T-helper 1 cell treated with Interleukin-12 subunit alpha and Interleukin-12 subunit beta and Interleukin-4 antibody, amounts not matched to agents 30 μg/mL and 1 μg/mL, for 36 hours (primary cell): ENCODE measurements around the gene AAK1.
A peak's percentile ranks its signal among the peaks of the same experiment; 100 is the strongest.
"Not testable (repeated sequence)": the region's sequence is repeated elsewhere in the genome, so short reads cannot be mapped to it uniquely, and the experiment has no call there.

Experiments used
- H3K27ac Mint-ChIP-seq: one replicate; pipeline ENCODE4 v1.8.0; 2021; ENCODE audit warnings: mild to moderate bottlenecking, mixed read lengths
- H3K27me3 Mint-ChIP-seq: one replicate; pipeline ENCODE4 v1.8.0; 2021; ENCODE audit warnings: low read depth, mixed read lengths
- H3K36me3 Mint-ChIP-seq: one replicate; pipeline ENCODE4 v1.8.0; 2021; ENCODE audit warnings: low read depth, mixed read lengths
- H3K4me1 Mint-ChIP-seq: one replicate; pipeline ENCODE4 v1.8.0; 2021; ENCODE audit warnings: low read depth, mixed read lengths
- H3K4me3 Mint-ChIP-seq: one replicate; pipeline ENCODE4 v1.8.0; 2021; ENCODE audit warnings: mild to moderate bottlenecking, moderate library complexity, mixed read lengths
- H3K9me3 Mint-ChIP-seq: one replicate; pipeline ENCODE4 v1.8.0; 2021; ENCODE audit warnings: mixed read lengths

AAK1 gene

DNA sequence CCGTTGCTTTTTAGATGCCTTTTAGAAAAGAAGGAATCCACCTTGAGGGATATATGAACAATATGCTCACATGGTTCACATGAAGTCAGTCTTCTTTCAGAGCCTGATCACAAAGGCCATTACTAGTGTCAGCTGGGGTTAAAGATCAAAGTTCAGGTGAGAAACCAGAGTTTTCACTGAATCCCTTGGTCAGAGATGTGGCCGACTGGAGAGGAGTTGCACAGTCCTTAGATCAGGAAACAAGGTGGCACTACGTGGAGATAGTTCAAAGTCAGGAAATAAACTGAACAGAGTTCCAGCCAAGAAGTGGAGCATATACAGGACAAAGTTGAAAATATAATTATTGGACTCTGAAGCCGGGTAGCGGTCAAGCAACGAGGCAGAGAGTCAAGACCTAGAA, 54.6 kb downstream of the AAK1 start:
- Mint-ChIP-seq H3K36me3 (peaks cover 10% of the 10 kb centered on the region), H3K9me3 (no peaks in the 10 kb centered on the region), H3K27me3 (no peaks in the 10 kb centered on the region), H3K4me3 (no peak overlapping the region), H3K4me1 (peaks cover 50% of the 10 kb centered on the region), H3K27ac (no peak overlapping the region)

DNA sequence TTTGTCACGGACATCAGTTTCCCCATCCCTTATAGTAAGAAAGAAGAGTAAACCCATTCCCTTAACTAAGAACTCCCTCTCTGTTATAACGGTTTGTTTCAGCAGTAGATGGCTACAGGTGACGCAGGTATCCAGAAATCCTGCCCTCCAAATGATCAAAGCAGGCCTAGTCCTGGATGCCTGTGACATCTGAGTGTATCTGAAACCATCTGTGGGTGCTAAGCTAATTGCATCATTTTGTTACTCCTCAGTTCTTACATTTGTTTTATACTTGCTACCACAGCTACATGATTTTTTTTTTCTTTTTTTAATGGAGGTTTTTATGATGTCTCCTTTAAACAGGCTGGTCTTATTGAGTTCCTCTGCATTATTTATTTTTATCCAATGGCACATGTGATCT, 55.1 kb downstream of the AAK1 start:
- Mint-ChIP-seq H3K27me3 (no peaks in the 10 kb centered on the region), H3K36me3 (peaks cover 10% of the 10 kb centered on the region)

DNA sequence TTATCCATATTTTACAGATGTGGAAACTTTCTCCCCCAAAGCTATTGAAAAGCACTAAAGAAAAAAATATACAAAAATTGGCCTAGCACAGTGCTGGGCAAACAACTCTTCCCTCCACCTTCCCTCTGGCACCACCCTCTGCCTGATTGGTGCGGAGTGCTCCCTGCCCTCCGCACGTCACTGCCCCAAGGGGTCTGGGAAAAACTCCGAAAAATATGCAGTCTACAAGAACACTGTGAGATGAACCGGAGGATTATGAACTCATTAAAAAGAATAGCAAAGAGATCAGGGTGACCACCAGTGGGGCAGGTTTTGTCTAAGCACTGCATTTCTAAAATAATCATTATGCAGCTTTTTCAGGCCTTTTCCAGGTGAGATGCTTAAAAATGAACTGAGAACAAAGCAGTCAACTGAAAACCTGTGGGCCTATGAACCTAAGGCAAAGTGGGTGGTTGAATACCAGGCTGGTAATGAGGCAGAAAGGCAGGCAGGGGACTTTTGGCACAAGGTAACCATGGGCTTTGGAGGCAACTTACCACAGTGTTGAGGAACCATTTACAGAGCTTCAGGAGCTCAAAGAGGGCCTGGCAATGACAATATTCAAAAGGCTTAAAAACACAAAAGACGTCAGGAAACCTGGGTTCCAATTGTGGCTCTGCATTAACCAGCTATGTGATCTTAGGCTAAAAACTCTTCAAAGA, 57.5 kb downstream of the AAK1 start:
- Mint-ChIP-seq H3K36me3 (peaks cover 9% of the 10 kb centered on the region), H3K9me3 (no peaks in the 10 kb centered on the region), H3K27ac (peak overlapping the region; percentile 24), H3K4me1 (peaks cover 55% of the 10 kb centered on the region), H3K4me3 (no peak overlapping the region), H3K27me3 (no peaks in the 10 kb centered on the region)

More for the DNA sequence above, 55.1 kb downstream of the AAK1 start:
- Mint-ChIP-seq H3K9me3 (no peaks in the 10 kb centered on the region), H3K27ac (no peak overlapping the region), H3K4me3 (no peak overlapping the region), H3K4me1 (peaks cover 52% of the 10 kb centered on the region)

GRCh38 chr2:69584127-69584889, 59.2 kb downstream of the AAK1 start:
- peaks cover 55% of the 10 kb centered on the region for H3K4me1 Mint-ChIP-seq
- peaks cover 13% of the 10 kb centered on the region for H3K36me3 Mint-ChIP-seq
- no peak overlapping the region for H3K4me3 Mint-ChIP-seq
- no peaks in the 10 kb centered on the region for H3K9me3 Mint-ChIP-seq
- H3K27me3 Mint-ChIP-seq, result no peaks in the 10 kb centered on the region
- no peak overlapping the region for H3K27ac Mint-ChIP-seq

DNA sequence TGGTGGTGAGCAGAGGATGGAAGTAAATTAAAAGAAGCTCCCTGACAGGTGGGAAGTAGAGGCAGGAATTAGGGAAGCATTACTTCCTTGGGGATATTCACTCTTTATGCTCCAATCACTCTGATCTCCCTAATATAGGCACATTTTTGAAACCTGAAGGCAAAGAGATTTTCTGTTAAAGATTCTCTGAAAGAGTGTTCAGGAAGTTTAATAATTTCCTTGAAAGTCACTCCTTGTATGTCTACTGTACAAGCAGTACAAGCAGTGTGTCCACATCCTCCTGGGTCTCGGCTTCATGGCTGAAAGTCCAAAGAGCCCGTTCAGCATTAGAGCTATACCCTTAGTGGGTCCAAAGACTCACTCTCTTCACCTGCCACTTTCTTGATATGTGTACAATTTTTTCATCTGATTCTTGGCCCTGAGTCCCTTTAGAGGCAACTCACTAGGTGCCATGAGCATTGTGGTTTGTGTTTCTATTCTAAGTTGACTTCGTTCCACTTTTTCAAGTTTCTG, 60.2 kb downstream of the AAK1 start:
- H3K4me3 Mint-ChIP-seq, result no peak overlapping the region
- H3K4me1 Mint-ChIP-seq, result peaks cover 52% of the 10 kb centered on the region
- H3K36me3 Mint-ChIP-seq, result peaks cover 9% of the 10 kb centered on the region
- no peaks in the 10 kb centered on the region for H3K27me3 Mint-ChIP-seq
- no peak overlapping the region for H3K27ac Mint-ChIP-seq
- H3K9me3 Mint-ChIP-seq, result no peaks in the 10 kb centered on the region

DNA sequence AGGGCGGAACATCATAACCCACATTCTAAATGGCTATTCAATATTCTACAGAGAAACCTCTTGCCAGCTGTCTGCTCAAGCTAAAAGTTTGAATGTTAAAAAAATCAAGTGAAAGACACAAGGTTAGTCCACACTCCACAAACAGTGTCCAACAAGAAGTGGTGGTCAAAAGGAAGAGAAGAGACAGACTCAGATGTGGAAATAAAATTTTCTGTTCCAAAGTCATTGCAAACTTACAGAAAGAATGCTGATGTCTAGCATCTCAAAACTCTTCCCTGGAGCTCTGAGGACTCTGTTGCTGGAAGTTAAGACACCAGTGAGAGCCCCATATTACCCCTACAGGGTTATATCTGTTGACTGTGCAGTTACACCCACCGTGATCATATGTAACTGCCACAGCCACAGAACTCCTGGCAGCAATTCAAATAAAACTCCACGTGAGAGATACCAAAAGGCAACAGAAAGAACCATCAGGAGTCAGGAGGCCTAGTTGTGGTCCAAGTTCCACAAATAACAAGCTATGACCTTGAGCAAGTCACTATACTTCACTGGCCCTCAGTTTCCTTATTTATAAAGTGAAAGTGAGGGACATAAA, 60.9 kb downstream of the AAK1 start:
- Mint-ChIP-seq H3K27me3 (no peaks in the 10 kb centered on the region), H3K4me1 (peaks cover 55% of the 10 kb centered on the region), H3K36me3 (peaks cover 9% of the 10 kb centered on the region), H3K9me3 (no peaks in the 10 kb centered on the region), H3K27ac (no peak overlapping the region), H3K4me3 (peak overlapping the region; percentile 25)

DNA sequence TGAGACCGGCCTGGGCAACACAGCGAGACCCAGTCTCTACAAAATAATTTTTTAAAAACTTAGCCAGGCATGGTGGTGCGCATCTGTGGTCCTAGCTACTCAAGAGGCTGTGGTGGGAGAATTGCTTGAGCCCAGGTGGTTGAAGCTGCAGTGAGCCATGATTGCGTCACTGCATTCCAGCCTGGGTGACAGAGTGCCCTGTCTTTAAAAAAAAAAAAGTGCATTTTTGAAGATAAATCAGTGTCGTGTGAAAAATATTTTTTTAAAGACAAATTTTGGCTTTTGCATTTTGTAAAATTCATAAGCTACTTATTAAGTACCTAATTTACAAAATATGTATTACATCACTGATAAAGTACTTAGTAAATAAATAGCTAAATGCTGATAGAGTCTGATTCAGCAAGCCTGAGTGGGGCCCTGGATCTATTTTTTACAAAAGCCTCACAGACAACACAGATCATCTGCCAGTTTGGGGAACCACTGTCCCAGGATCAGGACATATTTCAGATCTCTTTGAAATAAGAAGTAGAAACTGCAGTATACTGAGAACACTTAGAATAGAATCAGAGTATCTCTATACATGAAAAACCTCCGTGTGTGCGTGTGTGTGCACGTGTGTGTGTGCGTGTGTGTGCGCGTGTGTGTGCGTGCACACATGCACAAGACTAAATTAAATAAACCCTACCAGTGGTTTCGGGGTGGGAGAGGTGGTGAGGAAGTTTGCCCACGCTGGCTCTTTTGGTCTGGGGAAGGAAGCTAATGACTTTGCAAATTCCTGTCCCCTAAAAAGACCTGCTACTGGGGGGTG, 61.6 kb downstream of the AAK1 start:
- Mint-ChIP-seq H3K4me3 (peak overlapping the region; percentile 25), H3K36me3 (peaks cover 9% of the 10 kb centered on the region), H3K4me1 (peaks cover 56% of the 10 kb centered on the region), H3K9me3 (no peaks in the 10 kb centered on the region), H3K27ac (peak overlapping the region; percentile 1), H3K27me3 (no peaks in the 10 kb centered on the region)

GRCh38 chr2:69580486-69580885, 63.1 kb downstream of the AAK1 start:
- peaks cover 6% of the 10 kb centered on the region for H3K36me3 Mint-ChIP-seq
- no peaks in the 10 kb centered on the region for H3K9me3 Mint-ChIP-seq
- H3K4me3 Mint-ChIP-seq, result no peak overlapping the region
- peaks cover 59% of the 10 kb centered on the region for H3K4me1 Mint-ChIP-seq
- H3K27ac Mint-ChIP-seq, result no peak overlapping the region
- H3K27me3 Mint-ChIP-seq, result no peaks in the 10 kb centered on the region

DNA sequence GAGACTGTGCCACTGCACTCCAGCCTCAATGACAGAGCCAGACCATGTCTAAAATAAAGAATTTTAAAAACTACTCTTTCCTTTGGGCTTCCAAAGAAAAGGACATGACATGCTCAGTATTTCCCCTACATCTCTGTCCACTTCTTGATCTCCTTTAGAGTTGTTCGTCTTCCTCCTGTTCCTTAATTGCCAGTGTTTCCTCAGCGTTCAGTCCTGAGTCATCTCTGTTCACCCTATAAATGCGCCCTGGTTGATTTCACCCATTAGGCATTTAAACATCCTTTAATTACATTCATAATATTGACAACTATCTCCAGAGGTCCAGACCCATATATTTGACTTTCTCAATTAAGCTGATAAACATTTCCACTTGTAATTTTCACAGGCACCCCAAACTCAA, 64.0 kb downstream of the AAK1 start:
- Mint-ChIP-seq H3K9me3 (no peaks in the 10 kb centered on the region), H3K4me3 (no peak overlapping the region), H3K36me3 (peaks cover 5% of the 10 kb centered on the region), H3K4me1 (peaks cover 52% of the 10 kb centered on the region), H3K27me3 (no peaks in the 10 kb centered on the region), H3K27ac (no peak overlapping the region)

- no peak overlapping the region for H3K27ac Mint-ChIP-seq
- H3K4me1 Mint-ChIP-seq, result peaks cover 42% of the 10 kb centered on the region
- no peaks in the 10 kb centered on the region for H3K27me3 Mint-ChIP-seq
- no peak overlapping the region for H3K4me3 Mint-ChIP-seq
- H3K9me3 Mint-ChIP-seq, result no peaks in the 10 kb centered on the region
- peaks cover 5% of the 10 kb centered on the region for H3K36me3 Mint-ChIP-seq
These were observed 65.4 kb downstream of the AAK1 start for GRCh38 chr2:69578198-69578540.

GRCh38 chr2:69577467-69578197, 65.9 kb downstream of the AAK1 start:
- no peak overlapping the region for H3K27ac Mint-ChIP-seq
- no peaks in the 10 kb centered on the region for H3K9me3 Mint-ChIP-seq
- no peaks in the 10 kb centered on the region for H3K27me3 Mint-ChIP-seq
- no peak overlapping the region for H3K4me3 Mint-ChIP-seq
- peaks cover 37% of the 10 kb centered on the region for H3K4me1 Mint-ChIP-seq
- H3K36me3 Mint-ChIP-seq, result peaks cover 5% of the 10 kb centered on the region

GRCh38 chr2:69576880-69577279, 66.7 kb downstream of the AAK1 start:
- Mint-ChIP-seq H3K27ac (no peak overlapping the region), H3K9me3 (no peaks in the 10 kb centered on the region), H3K4me3 (no peak overlapping the region), H3K36me3 (peaks cover 5% of the 10 kb centered on the region), H3K4me1 (peaks cover 32% of the 10 kb centered on the region), H3K27me3 (no peaks in the 10 kb centered on the region)

- Mint-ChIP-seq H3K36me3 (peaks cover 7% of the 10 kb centered on the region), H3K9me3 (no peaks in the 10 kb centered on the region), H3K4me1 (peaks cover 41% of the 10 kb centered on the region), H3K27me3 (no peaks in the 10 kb centered on the region), H3K27ac (no peak overlapping the region), H3K4me3 (no peak overlapping the region)
These were observed 67.6 kb downstream of the AAK1 start for GRCh38 chr2:69575926-69576325.

GRCh38 chr2:69575371-69575770, 68.2 kb downstream of the AAK1 start:
- not testable (repeated sequence) for H3K27ac Mint-ChIP-seq, H3K4me3 Mint-ChIP-seq, H3K36me3 Mint-ChIP-seq, H3K27me3 Mint-ChIP-seq, H3K9me3 Mint-ChIP-seq
- peaks cover 42% of the 10 kb centered on the region for H3K4me1 Mint-ChIP-seq
